AG08395 (cell line): ENCODE results near the gene PRKCB.

Experiments used
- DNase-seq: peaks from one replicate; pipeline ENCODE4 v3.0.0; 2012; ENCODE audit warnings: mixed read lengths, low spot score

PRKCB gene

GRCh38 chr16:24253192-24253591 is 417.4 kb downstream of the PRKCB start:
- DNase-seq = peak; percentile 30

GRCh38 chr16:24255456-24256371 is 419.9 kb downstream of the PRKCB start, which contains the start of gene CACNG3:
Gene CACNG3 (plus strand): TSS chr16:24256335. CDS start chr16:24256755, 420 bp downstream.
- no peak for DNase-seq

GRCh38 chr16:24257958-24258357 is 422.2 kb downstream of the PRKCB start:
- no peak for DNase-seq

GRCh38 chr16:24258791-24259190 is 423.0 kb downstream of the PRKCB start:
- no peak for DNase-seq

- no peak for DNase-seq
Observed at GRCh38 chr16:24262816-24263215, 427.0 kb downstream of the PRKCB start.
